OCI-LY1 (cell line): Measurements from ENCODE around the gene ART3.
"Not testable (repeated sequence)": the region's sequence is repeated elsewhere in the genome, so short reads cannot be mapped to it uniquely, and the experiment has no call there.

Experiments
- H2AFZ ChIP-seq: fragments of 200-600 bp; sonication (generic), shearing (Covaris generic); 2 replicates; pipeline ENCODE4 v1.6.0; 2014; ENCODE audit warnings: antibody characterized with exemption, mild to moderate bottlenecking, low read length
- H3F3A ChIP-seq: fragments of 200-600 bp; sonication (generic), shearing (Covaris generic); 2 replicates; pipeline ENCODE4 v1.6.0; 2014; ENCODE audit warnings: mild to moderate bottlenecking, antibody characterized with exemption, low read length, moderate library complexity; ENCODE audit not compliant: insufficient read depth
- H3K27ac ChIP-seq: fragments of 200-600 bp; sonication (generic); 2 replicates; pipeline ENCODE4 v1.5.1; 2014; ENCODE audit warnings: low read length, mixed run types, mild to moderate bottlenecking, low read depth; ENCODE audit not compliant: poor library complexity, severe bottlenecking
- H3K27me3 ChIP-seq: fragments of 200-600 bp; sonication (generic); 2 replicates; pipeline ENCODE4 v1.6.0; 2014; ENCODE audit warnings: antibody characterized with exemption, mild to moderate bottlenecking, low read length, moderate library complexity; ENCODE audit not compliant: insufficient read depth
- H3K36me3 ChIP-seq: fragments of 200-600 bp; sonication (generic); 2 replicates; pipeline ENCODE4 v1.6.1; 2014; ENCODE audit warnings: mild to moderate bottlenecking, antibody characterized with exemption, low read length, moderate library complexity, mixed read lengths; ENCODE audit not compliant: insufficient read depth
- H3K4me1 ChIP-seq: fragments of 200-600 bp; sonication (generic); 2 replicates; pipeline ENCODE4 v1.5.1; 2014; ENCODE audit warnings: mild to moderate bottlenecking, low read length, moderate library complexity; ENCODE audit not compliant: insufficient read depth, severe bottlenecking
- H3K4me2 ChIP-seq: fragments of 200-600 bp; sonication (generic), shearing (Covaris generic); 2 replicates; pipeline ENCODE4 v1.6.1; 2014; ENCODE audit warnings: low read length
- H3K4me3 ChIP-seq: fragments of 200-600 bp; sonication (generic); 2 replicates; pipeline ENCODE4 v1.5.1; 2014; ENCODE audit warnings: low read length, low read depth, mild to moderate bottlenecking, mixed read lengths; ENCODE audit not compliant: poor library complexity, severe bottlenecking
- H3K79me2 ChIP-seq: fragments of 200-600 bp; shearing (Covaris generic); 2 replicates; pipeline ENCODE4 v1.6.1; 2016; ENCODE audit warnings: mixed run types, low read length, mixed read lengths; ENCODE audit not compliant: insufficient read depth
- H3K9ac ChIP-seq: fragments of 200-600 bp; sonication (generic), shearing (Covaris generic); 2 replicates; pipeline ENCODE4 v1.6.1; 2014; ENCODE audit warnings: mild to moderate bottlenecking, low read length, mixed read lengths
- H3K9me2 ChIP-seq: fragments of 200-600 bp; sonication (generic), shearing (Covaris generic); 2 replicates; pipeline ENCODE4 v1.6.1; 2014; ENCODE audit warnings: low read depth, mild to moderate bottlenecking, low read length, mixed read lengths
- H3K9me3 ChIP-seq: fragments of 200-600 bp; shearing (Covaris generic); 2 replicates; pipeline ENCODE4 v1.6.1; 2014; ENCODE audit warnings: low read length, mixed read lengths
- H4K20me1 ChIP-seq: fragments of 200-600 bp; sonication (generic), shearing (Covaris generic); 2 replicates; pipeline ENCODE4 v1.6.0; 2016; ENCODE audit warnings: mild to moderate bottlenecking, low read length; ENCODE audit not compliant: insufficient read depth
- EZH2 ChIP-seq: fragments of 200-600 bp; sonication (generic), shearing (Covaris generic); IDR thresholded peaks from 2 replicates; pipeline ENCODE4 v1.8.0; 2017; ENCODE audit warnings: borderline replicate concordance, mixed run types, mild to moderate bottlenecking, antibody characterized with exemption, low read length, moderate library complexity, mixed read lengths
- TF ChIP-seq, protein P1 (sequence below): fragments of 200-600 bp; sonication (generic), shearing (Covaris generic); IDR thresholded peaks from 2 replicates; pipeline ENCODE4 v1.5.1; 2017; ENCODE audit warnings: mild to moderate bottlenecking, antibody characterized with exemption, low read length, moderate library complexity, mixed read lengths

The ART3 gene

DNA sequence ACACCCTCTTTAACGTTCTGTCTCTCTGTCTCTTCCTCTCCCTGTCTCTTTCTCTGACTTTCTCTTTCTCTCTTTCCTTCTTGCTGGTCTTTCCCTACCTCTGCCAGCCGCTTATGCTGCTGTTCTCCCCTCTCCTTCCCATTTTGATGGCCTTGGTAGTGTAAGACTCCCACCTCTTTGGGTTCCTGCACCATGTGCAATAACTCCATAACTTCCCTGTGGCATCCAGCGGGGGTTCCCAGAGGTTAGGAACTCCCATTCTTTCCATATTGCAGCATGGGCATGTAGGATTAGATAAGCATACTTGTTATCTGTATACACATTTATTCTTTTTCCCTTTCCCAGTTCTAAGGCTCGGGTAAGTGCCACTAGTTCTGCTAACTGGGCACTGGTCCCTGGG, 29.8 kb upstream of the ART3 start:
- H4K20me1 ChIP-seq, H3K27ac ChIP-seq, H3K27me3 ChIP-seq, H3K4me1 ChIP-seq, H3K79me2 ChIP-seq, H3F3A ChIP-seq, H3K4me2 ChIP-seq, H3K4me3 ChIP-seq, H3K9me2 ChIP-seq, H3K9ac ChIP-seq, H3K9me3 ChIP-seq, H3K36me3 ChIP-seq, H2AFZ ChIP-seq: not testable (repeated sequence)

DNA sequence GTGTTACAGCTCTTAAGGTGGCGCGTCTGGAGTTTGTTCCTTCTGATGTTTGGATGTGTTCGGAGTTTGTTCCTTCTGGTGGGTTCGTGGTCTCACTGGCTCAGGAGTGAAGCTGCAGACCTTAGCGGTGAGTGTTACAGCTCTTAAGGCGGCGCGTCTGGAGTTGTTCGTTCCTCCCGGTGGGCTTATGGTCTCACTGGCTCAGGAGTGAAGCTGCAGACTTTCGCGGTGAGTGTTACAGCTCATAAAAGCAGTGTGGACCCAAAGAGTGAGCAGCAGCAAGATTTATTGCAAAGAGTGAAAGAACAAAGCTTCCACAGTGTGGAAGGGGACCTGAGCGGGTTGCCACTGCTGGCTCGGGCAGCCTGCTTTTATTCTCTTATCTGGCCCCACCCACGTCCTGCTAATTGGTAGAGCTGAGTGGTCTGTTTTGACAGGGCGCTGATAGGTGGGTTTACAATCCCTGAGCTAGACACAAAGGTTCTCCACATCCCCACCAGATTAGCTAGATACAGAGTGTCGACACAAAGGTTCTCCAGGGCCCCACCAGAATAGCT, 24.6 kb upstream of the ART3 start:
- H3K27ac ChIP-seq, H3K4me3 ChIP-seq, H3K9me3 ChIP-seq, H2AFZ ChIP-seq, H3K4me2 ChIP-seq, H3K4me1 ChIP-seq, H3K27me3 ChIP-seq, H4K20me1 ChIP-seq, H3K9me2 ChIP-seq, H3K36me3 ChIP-seq, H3F3A ChIP-seq, H3K9ac ChIP-seq, H3K79me2 ChIP-seq: not testable (repeated sequence)

DNA sequence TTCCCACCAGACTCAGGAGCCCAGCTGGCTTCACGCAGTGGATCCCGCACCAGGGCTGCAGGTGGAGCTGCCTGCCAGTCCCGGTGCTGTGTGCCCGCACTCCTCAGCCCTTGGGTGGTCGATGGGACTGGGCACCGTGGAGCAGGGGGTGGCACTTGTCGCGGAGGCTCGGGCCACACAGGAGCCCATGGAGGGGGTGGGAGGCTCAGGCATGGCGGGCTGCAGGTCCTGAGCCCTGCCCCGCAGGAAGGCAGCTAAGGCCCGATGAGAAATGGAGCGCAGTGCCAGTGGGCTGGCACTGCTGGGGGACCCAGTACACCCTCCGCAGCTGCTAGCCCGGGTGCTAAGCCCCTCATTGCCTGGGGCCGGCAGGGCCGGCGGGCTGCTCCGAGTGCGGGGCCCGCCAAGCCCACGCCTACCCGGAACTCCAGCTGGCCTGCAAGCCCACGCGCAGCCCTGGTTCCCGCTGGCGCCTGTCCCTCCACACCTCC, 23.9 kb upstream of the ART3 start:
- H3K9me3 ChIP-seq, H3F3A ChIP-seq, H3K27ac ChIP-seq, H4K20me1 ChIP-seq, H3K9me2 ChIP-seq, H3K9ac ChIP-seq, H3K4me1 ChIP-seq, H2AFZ ChIP-seq, H3K4me2 ChIP-seq, H3K36me3 ChIP-seq, H3K79me2 ChIP-seq, H3K4me3 ChIP-seq, H3K27me3 ChIP-seq: not testable (repeated sequence)

DNA sequence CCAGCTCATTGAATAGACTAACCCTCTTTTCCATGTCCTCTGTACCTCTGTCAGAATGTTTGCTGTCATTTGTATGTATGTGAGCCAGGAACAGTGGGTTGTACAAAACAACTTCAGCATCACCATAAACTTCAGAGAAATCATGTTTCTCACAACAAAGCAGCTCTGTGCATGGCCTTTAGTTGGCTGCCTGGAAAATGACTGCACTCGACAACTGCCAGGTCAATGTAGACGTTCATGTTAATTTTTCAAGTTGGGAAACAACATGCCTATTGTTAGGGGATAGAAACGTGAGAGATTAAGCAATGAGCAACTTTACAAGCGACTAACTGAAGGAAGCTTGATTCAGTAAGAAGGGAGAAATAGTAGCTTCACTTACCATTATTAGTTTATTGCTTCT, 20.8 kb upstream of the ART3 start:
- H3K9ac ChIP-seq = no peak overlapping the region
- no peak overlapping the region for H2AFZ ChIP-seq
- TF ChIP-seq, protein P1, sequence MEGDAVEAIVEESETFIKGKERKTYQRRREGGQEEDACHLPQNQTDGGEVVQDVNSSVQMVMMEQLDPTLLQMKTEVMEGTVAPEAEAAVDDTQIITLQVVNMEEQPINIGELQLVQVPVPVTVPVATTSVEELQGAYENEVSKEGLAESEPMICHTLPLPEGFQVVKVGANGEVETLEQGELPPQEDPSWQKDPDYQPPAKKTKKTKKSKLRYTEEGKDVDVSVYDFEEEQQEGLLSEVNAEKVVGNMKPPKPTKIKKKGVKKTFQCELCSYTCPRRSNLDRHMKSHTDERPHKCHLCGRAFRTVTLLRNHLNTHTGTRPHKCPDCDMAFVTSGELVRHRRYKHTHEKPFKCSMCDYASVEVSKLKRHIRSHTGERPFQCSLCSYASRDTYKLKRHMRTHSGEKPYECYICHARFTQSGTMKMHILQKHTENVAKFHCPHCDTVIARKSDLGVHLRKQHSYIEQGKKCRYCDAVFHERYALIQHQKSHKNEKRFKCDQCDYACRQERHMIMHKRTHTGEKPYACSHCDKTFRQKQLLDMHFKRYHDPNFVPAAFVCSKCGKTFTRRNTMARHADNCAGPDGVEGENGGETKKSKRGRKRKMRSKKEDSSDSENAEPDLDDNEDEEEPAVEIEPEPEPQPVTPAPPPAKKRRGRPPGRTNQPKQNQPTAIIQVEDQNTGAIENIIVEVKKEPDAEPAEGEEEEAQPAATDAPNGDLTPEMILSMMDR = no peak
- no peak for TF ChIP-seq EZH2
- no peak overlapping the region for H3K4me2 ChIP-seq
- H3K79me2 ChIP-seq = no peaks in the 10 kb centered on the region
- H3K36me3 ChIP-seq = no peaks in the 10 kb centered on the region
- H3K27me3 ChIP-seq = no peaks in the 10 kb centered on the region
- H3K27ac ChIP-seq = no peak overlapping the region
- H3K9me2 ChIP-seq = no peaks in the 10 kb centered on the region
- no peak overlapping the region for H3K4me3 ChIP-seq
- H4K20me1 ChIP-seq = no peaks in the 10 kb centered on the region
- H3K4me1 ChIP-seq = no peaks in the 10 kb centered on the region
- H3F3A ChIP-seq = no peaks in the 10 kb centered on the region
- no peaks in the 10 kb centered on the region for H3K9me3 ChIP-seq

DNA sequence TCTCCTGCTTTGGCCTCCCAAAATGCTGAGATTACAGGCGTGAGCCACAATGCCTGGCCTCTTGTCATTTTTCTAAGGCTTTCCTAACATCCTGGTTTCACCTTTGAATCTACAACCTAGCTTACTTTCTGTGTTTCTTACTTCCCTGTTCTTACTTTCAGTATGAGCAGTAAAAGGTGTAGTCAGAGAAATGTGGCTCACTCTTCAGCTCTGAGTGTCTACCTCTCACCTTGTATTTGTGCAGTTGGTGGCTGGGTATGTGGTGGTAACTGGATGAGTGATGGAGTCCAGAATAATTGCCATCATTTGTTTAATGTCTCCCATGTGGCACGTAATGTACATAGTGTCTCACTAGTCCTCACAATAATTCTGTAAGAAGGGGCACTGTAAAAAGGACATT, 19.5 kb upstream of the ART3 start:
- Histone ChIP-seq H3K36me3 (no peaks in the 10 kb centered on the region), H3K9me2 (no peaks in the 10 kb centered on the region), H4K20me1 (no peaks in the 10 kb centered on the region), H3K9me3 (no peaks in the 10 kb centered on the region), H3K79me2 (no peaks in the 10 kb centered on the region), H2AFZ (no peak overlapping the region), H3K27me3 (no peaks in the 10 kb centered on the region), H3K4me1 (no peaks in the 10 kb centered on the region), H3K27ac (no peak overlapping the region), H3K9ac (no peak overlapping the region), H3K4me2 (no peak overlapping the region), H3F3A (no peaks in the 10 kb centered on the region), H3K4me3 (no peak overlapping the region)
- TF ChIP-seq EZH2 = no peak
- TF ChIP-seq, protein P1 = no peak
